Transverse colon (tissue), 4 donors: ENCODE measurements around the gene MED8. TPM values are rescaled to one million over a fixed set of nuclear protein-coding genes. Genes with fewer than 3 reads are reported as not detected.

Experiments
- DNase-seq: peaks from one replicate; pipeline ENCODE4 v3.0.0-alpha.2; 2019
- H3K27ac ChIP-seq, 4 donors: fragments of 200-600 bp; sonication (generic); 2 replicates each; pipeline ENCODE4 v1.5.1; 2016 to 2018; ENCODE audit warnings: inconsistent platforms in 4 of 4
- H3K27me3 ChIP-seq: fragments of 200-600 bp; sonication (generic); 2 replicates; pipeline ENCODE4 v1.5.1; 2017; ENCODE audit warnings: inconsistent platforms
- H3K36me3 ChIP-seq, 4 donors: fragments of 200-600 bp; sonication (generic); 2 replicates each; pipeline ENCODE4 v1.5.1; 2017 to 2019; ENCODE audit warnings: inconsistent platforms in 4 of 4
- H3K4me1 ChIP-seq, 4 donors: fragments of 200-600 bp; sonication (generic); 2 replicates each; pipeline ENCODE4 v1.5.1; 2017 to 2020; ENCODE audit warnings: inconsistent platforms in 4 of 4
- H3K4me3 ChIP-seq, 4 donors: fragments of 200-600 bp; sonication (generic); 1 replicate in 1 of 4; 2 replicates in 3 of 4; pipeline versions ENCODE4 v1.5.1 to v1.6.1; 2017 to 2019; ENCODE audit warnings: inconsistent platforms in 4 of 4
- H3K9me3 ChIP-seq, 2 donors: fragments of 200-600 bp; sonication (generic); 2 replicates each; pipeline ENCODE4 v1.5.1; 2017 to 2019; ENCODE audit warnings: inconsistent platforms in 2 of 2
- CTCF ChIP-seq, 5 experiments: fragments of 200-600 bp in 3 of 5; fragments of 450-650 bp in 2 of 5; sonication (generic) in 3 of 5; IDR thresholded peaks; 1 replicate in 2 of 5; 2 replicates in 3 of 5; pipeline ENCODE4 v1.5.1; 2016 to 2017; ENCODE audit warnings: antibody characterized with exemption in 5 of 5, inconsistent platforms in 3 of 5, mild to moderate bottlenecking in 2 of 5, moderate library complexity in 1 of 5
- EP300 ChIP-seq: sonication (generic); formaldehyde crosslinking; IDR thresholded peaks from one replicate; pipeline ENCODE4 v1.6.1; 2017; ENCODE audit warnings: antibody characterized with exemption, low read depth
- POLR2A ChIP-seq: fragments of 450-650 bp; IDR thresholded peaks from one replicate; pipeline ENCODE4 v1.6.1; 2016; ENCODE audit warnings: antibody characterized with exemption, mild to moderate bottlenecking, moderate library complexity
- POLR2AphosphoS5 ChIP-seq, 3 donors: sonication (generic); formaldehyde crosslinking; IDR thresholded peaks; one replicate each; pipeline ENCODE4 v1.6.1; 2016; ENCODE audit warnings: antibody characterized with exemption in 3 of 3
- WGBS, 2 donors: methylation state at CpG; one replicate each; pipeline ENCODE4 v1.1.5; 2018; ENCODE audit warnings: low coverage in 1 of 2; 5-methylcytosine and 5-hydroxymethylcytosine counted together
- in situ Hi-C, 4 donors: fragments of 200-750 bp; cut with MboI; loops; one replicate each; pipeline versions ENCODE4 v1.15.0 to v1.15.1; 2017; ENCODE audit warnings: low sequenced_read_pairs in 3 of 4, low pct_ligation_motif_present in 1 of 4, low pct_unique_long_range_greater_than_20kb in 1 of 4
- intact Hi-C: fragments of 100-400 bp; cut with DNase I; formaldehyde crosslinking; loops from one replicate; pipeline ENCODE4 v1.15.1; 2023; ENCODE audit warnings: low total_unique reads
- total RNA-seq, 4 donors: library from RNA; depleted of rRNA; stranded (reverse); fragments of >200 nt; gene quantifications; one replicate each; pipeline ENCODE4 v1.1.0, GENCODE V29; 2016

Gene MED8
- total RNA-seq, 4 donors from 2014 or later, result 12.7 to 41.9 (median 25.0) TPM

GRCh38 chr1:43422995-43423671, 33.5 kb upstream of the MED8 start:
- Histone ChIP-seq H3K27ac (peak overlapping the region in 2 of 4 donors; percentile 4 to 33), H3K4me3 (no peak overlapping the region), H3K36me3 (peaks cover 0 to 72% (median 34%) of the 10 kb centered on the region in 4 donors), H3K9me3 (no peaks in the 10 kb centered on the region), H3K27me3 (no peaks in the 10 kb centered on the region), H3K4me1 (no peaks in the 10 kb centered on the region)
- TF ChIP-seq POLR2AphosphoS5 (IDR thresholded peaks at IDR 0.05) (no peak), CTCF (IDR thresholded peaks at IDR 0.05) (no peak), POLR2A (no peak), EP300 (no peak)
- in situ Hi-C loops (no loop called here), intact Hi-C loops (no loop called here)
- no peak for DNase-seq
- 82 to 88% methylated on average over 9 to 16 of the region's 16 CpGs for WGBS, 2 donors

GRCh38 chr1:43421976-43422750, 32.6 kb upstream of the MED8 start:
- Histone ChIP-seq H3K4me1 (no peaks in the 10 kb centered on the region), H3K9me3 (no peaks in the 10 kb centered on the region), H3K4me3 (no peak overlapping the region), H3K27ac (no peak overlapping the region), H3K36me3 (peaks cover 0 to 74% (median 34%) of the 10 kb centered on the region in 4 donors), H3K27me3 (no peaks in the 10 kb centered on the region)
- intact Hi-C loops, result no loop called here
- 94% methylated on average over 12 of the region's 12 CpGs; no CpG with 5 or more reads in 1 of the 2 donors for WGBS, 2 donors
- in situ Hi-C loops, result no loop called here
- TF ChIP-seq POLR2A (no peak), POLR2AphosphoS5 (IDR thresholded peaks at IDR 0.05) (no peak), CTCF (IDR thresholded peaks at IDR 0.05) (no peak), EP300 (no peak)
- DNase-seq, result no peak

GRCh38 chr1:43421396-43421795, 31.8 kb upstream of the MED8 start:
- no peak for DNase-seq
- Histone ChIP-seq H3K4me3 (no peak overlapping the region), H3K4me1 (no peaks in the 10 kb centered on the region), H3K27me3 (no peaks in the 10 kb centered on the region), H3K27ac (no peak overlapping the region), H3K9me3 (no peaks in the 10 kb centered on the region), H3K36me3 (peaks cover 0 to 74% (median 34%) of the 10 kb centered on the region in 4 donors)
- TF ChIP-seq EP300 (no peak), POLR2AphosphoS5 (IDR thresholded peaks at IDR 0.05) (no peak), CTCF (IDR thresholded peaks at IDR 0.05) (no peak), POLR2A (no peak)
- in situ Hi-C loops, result no loop called here
- 92 to 100% methylated on average over 1 to 6 of the region's 6 CpGs for WGBS, 2 donors
- intact Hi-C loops, result no loop called here

GRCh38 chr1:43420874-43421273, 31.3 kb upstream of the MED8 start:
- H3K27me3 ChIP-seq, result no peaks in the 10 kb centered on the region
- peaks cover 0 to 69% (median 33%) of the 10 kb centered on the region in 4 donors for H3K36me3 ChIP-seq
- in situ Hi-C loops, result no loop called here
- no peak for DNase-seq
- 97% methylated on average over 10 of the region's 10 CpGs; no CpG with 5 or more reads in 1 of the 2 donors for WGBS, 2 donors
- intact Hi-C loops, result no loop called here
- no peak overlapping the region for H3K27ac ChIP-seq
- H3K4me3 ChIP-seq, result no peak overlapping the region
- no peak for TF ChIP-seq EP300
- H3K4me1 ChIP-seq, result no peaks in the 10 kb centered on the region
- H3K9me3 ChIP-seq, result no peaks in the 10 kb centered on the region
